ENCODE results near the gene DPCD.

Gene DPCD

DNA sequence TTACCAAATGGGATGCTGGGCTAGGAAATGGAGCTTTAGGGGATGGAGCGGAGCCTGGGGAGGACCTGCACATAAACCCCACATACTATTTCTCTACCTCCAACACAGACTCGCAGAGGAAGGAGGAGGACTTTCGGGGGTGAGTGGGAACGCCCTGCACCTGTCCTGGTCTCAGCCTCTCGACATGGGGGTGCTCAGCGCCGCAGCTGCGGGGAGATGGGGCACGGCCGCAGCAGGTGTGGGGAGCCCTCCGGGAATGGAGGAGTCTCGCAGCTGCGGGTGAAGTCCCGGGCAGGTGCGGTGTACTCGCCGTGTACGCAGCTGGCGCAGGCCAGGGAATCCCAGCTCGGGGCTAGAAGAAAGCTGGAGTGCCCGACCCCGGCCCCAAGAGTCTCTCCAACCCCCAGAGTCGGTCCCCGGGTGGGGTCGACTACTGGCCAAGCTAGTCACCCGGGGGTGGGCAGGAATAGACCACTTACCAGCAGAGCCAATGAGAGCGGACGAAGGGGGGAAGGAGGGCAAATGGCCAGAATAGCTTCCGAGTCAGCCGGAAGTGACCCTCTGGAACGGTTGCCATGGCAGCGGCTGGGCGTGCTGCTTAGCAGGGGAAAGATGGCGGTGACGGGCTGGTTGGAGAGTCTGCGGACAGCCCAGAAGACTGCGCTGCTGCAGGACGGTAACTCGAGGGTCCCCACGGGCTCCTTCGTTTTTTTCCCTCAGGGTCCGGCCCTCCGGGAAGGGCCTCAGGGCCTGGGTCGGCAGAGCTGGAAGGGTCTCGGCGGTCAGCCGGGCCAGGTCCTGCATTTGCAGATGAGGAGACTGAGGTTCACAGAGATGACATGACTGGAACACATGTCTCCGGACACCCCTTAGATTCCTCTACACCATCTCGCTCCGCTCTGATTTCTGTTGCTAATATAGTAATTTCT lies at the start of gene DPCD, which contains the start of gene POLL:
DPCD (plus strand) TSS at position 597 of the 929 bp plus-strand sequence; CDS start at position 613, 16 bp downstream.
POLL (minus strand) TSS at position 533 of the 929 bp plus-strand sequence. CDS start 897 bp downstream, outside the sequence.
- peak within 1 kb of the TSS; percentile 93 for H3K4me3 ChIP-seq (ENCODE audit: low read depth, low read length)
- peak; percentile 95 for DNase-seq (ENCODE audit: low read depth)
- peak; percentile 40 for TF ChIP-seq POLR2A (IDR thresholded peaks at IDR 0.05; ENCODE audit: extremely low read depth, insufficient read length)
- peak; percentile 53 for TF ChIP-seq MYC (IDR thresholded peaks at IDR 0.05; ENCODE audit: low read depth, low read length)
- TF ChIP-seq, protein P1, sequence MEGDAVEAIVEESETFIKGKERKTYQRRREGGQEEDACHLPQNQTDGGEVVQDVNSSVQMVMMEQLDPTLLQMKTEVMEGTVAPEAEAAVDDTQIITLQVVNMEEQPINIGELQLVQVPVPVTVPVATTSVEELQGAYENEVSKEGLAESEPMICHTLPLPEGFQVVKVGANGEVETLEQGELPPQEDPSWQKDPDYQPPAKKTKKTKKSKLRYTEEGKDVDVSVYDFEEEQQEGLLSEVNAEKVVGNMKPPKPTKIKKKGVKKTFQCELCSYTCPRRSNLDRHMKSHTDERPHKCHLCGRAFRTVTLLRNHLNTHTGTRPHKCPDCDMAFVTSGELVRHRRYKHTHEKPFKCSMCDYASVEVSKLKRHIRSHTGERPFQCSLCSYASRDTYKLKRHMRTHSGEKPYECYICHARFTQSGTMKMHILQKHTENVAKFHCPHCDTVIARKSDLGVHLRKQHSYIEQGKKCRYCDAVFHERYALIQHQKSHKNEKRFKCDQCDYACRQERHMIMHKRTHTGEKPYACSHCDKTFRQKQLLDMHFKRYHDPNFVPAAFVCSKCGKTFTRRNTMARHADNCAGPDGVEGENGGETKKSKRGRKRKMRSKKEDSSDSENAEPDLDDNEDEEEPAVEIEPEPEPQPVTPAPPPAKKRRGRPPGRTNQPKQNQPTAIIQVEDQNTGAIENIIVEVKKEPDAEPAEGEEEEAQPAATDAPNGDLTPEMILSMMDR (IDR thresholded peaks at IDR 0.05; ENCODE audit: low read depth, low read length): no peak
- TF ChIP-seq, protein P2, sequence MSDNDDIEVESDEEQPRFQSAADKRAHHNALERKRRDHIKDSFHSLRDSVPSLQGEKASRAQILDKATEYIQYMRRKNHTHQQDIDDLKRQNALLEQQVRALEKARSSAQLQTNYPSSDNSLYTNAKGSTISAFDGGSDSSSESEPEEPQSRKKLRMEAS (IDR thresholded peaks at IDR 0.05; ENCODE audit: low read depth, low read length): peak; percentile 87

DNA sequence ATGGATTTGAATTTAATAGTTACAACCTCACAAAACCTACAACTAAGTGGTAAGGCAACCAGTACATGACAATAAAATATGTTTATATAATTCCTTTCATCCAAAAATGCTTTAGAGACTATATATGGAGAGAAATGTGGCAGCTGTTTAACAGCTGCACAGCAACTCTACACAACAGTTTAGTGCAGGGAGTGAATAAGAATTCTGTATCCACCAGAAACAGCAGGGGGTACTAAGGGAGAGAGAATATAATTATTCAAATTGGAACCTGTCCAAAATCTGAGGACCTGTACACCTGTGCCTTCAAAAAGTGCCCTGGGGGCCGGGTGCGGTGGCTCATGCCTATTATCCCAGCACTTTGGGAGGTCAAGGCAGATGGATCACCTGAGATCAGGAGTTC lies 49.7 kb upstream of the DPCD start:
- TF ChIP-seq POLR2A (IDR thresholded peaks at IDR 0.05; ENCODE audit: extremely low read depth, insufficient read length) (no peak), MYC (IDR thresholded peaks at IDR 0.05; ENCODE audit: low read depth, low read length) (no peak)
- TF ChIP-seq, protein P2 (IDR thresholded peaks at IDR 0.05; ENCODE audit: low read depth, low read length): no peak
- TF ChIP-seq, protein P1 (IDR thresholded peaks at IDR 0.05; ENCODE audit: low read depth, low read length): no peak
- no peak for DNase-seq (ENCODE audit: low read depth)
- no peak overlapping the region for H3K4me3 ChIP-seq (ENCODE audit: low read depth, low read length)

DNA sequence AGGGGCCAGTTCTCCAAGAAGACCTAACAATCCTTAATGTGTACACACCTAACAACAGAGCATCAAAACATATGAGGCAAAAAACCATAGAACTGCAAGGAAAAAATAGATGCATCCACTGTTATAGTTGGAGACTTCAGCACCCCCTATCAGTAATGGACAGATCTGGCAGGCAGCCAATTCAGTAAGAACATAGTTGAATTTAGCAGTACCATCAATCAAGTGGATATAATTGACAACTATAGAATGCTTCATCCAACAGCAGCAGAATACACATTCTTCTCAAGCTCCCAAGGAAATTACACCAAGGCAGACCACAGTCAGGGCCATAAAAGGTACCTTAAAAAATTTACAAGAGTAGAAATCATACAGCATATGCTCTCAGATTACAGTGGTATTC lies 42.2 kb upstream of the DPCD start:
- TF ChIP-seq MYC (IDR thresholded peaks at IDR 0.05; ENCODE audit: low read depth, low read length): no peak
- TF ChIP-seq, protein P1 (IDR thresholded peaks at IDR 0.05; ENCODE audit: low read depth, low read length): no peak
- TF ChIP-seq, protein P2 (IDR thresholded peaks at IDR 0.05; ENCODE audit: low read depth, low read length): no peak
- H3K4me3 ChIP-seq (ENCODE audit: low read depth, low read length): no peak overlapping the region
- no peak for DNase-seq (ENCODE audit: low read depth)

DNA sequence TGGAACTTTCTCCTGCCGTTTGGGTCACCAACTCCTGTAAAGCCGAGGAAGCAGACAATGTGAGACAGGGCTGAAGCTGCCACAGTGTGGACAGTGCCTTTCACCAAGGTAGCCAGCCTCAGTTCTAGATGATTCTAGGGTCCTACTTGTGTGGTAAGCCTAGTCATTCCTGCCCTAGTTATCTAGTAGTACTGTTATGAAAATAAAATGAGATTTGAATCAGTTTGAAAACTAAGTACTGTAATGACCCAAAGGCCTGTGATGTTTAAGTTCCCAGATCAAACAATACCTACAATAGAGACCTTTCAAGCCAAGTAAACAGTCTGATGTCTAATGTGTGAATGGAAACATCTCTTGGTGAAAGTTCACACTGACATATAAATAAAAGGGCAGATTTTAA lies 37.2 kb upstream of the DPCD start:
- no peak for DNase-seq (ENCODE audit: low read depth)
- TF ChIP-seq, protein P1 (IDR thresholded peaks at IDR 0.05; ENCODE audit: low read depth, low read length): no peak
- TF ChIP-seq MYC (IDR thresholded peaks at IDR 0.05; ENCODE audit: low read depth, low read length) (no peak), POLR2A (IDR thresholded peaks at IDR 0.05; ENCODE audit: extremely low read depth, insufficient read length) (no peak)
- TF ChIP-seq, protein P2 (IDR thresholded peaks at IDR 0.05; ENCODE audit: low read depth, low read length): no peak
- no peak overlapping the region for H3K4me3 ChIP-seq (ENCODE audit: low read depth, low read length)

DNA sequence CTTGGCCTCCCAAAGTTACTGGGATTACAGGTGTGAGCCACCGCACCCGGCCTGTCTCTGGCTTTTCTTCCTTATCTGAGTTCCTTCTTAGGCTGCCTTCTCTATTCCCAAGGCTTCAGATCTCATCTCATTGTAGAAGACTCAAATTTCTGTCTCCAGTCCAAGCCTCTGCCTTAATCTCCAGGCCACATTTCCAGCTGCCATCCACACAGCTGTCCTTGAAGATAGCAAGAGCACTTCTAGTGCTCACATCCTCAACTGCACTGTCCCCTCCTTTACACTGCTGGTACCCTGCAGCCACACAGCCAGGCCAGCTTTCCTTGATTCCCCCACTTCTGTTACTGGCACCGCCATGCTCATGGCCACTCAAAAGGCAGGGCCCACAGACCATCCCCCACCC lies 35.7 kb upstream of the DPCD start:
- no peak for DNase-seq (ENCODE audit: low read depth)
- no peak overlapping the region for H3K4me3 ChIP-seq (ENCODE audit: low read depth, low read length)
- TF ChIP-seq, protein P1 (IDR thresholded peaks at IDR 0.05; ENCODE audit: low read depth, low read length): no peak
- TF ChIP-seq MYC (IDR thresholded peaks at IDR 0.05; ENCODE audit: low read depth, low read length) (no peak), POLR2A (IDR thresholded peaks at IDR 0.05; ENCODE audit: extremely low read depth, insufficient read length) (no peak)
- TF ChIP-seq, protein P2 (IDR thresholded peaks at IDR 0.05; ENCODE audit: low read depth, low read length): no peak

Data from NB4 (cell line).